NCI-H2081 treated with DMSO at 0.1 percent for 48 hours (cell line): ENCODE measurements around the gene RAB20.

Source experiments
- DNase-seq: peaks from one replicate; lab custom pipeline; 2025; lab: John Stamatoyannopoulos, UW

The RAB20 gene

DNA sequence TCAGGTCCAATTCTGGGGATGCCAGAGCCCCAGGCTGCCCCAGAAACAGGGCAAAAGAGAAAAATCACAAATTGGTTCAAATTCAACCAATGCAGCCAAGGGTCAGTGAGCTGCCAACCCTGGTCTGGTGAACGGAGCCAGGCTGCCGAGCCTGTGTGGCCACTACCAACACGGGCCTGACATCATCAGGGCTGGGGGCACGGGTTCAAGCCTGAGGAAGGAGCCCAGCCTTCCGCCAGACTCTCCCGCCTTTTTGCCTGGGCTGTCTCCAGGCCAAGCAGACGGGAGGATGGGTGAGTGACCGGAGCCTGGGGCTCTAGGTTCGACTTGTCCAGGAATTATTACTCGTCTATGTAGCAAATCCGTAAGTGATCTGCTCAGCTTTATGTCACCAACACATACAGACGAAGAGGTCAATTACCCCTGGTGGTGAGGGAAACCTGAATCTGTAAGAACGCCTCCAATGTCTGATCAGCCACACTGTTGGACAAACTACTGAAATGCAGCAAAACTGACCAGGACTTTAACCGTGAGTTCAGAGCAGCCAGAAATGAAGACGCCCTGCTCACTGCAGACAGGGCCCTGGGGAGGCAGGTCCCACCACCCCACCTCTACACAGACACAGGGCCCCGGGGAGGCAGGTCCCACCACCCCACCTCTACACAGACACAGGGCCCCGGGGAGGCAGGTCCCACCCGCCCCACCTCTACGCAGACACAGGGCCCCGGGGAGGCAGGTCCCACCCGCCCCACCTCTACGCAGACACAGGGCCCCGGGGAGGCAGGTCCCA lies 31.8 kb downstream of the RAB20 start:
- DNase-seq, result no peak

DNA sequence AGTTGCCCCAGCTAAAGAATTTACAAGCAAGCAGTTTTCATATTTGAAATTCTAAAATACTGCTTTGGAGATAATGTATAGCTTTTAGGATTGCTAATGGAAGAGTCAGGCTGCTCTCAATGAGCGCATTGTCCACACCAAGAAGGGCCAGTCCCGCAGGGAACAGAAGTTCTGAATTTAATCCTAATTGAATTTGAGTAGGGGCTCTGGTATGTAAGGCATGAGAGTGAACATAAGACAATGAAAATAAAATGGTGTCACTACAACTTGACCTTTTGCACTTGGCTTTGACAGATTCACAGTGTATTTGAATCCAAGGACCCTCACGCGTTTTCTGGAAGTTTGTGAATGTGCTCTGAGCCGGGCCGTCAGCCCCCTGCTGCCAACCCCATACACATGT lies 32.6 kb downstream of the RAB20 start:
- DNase-seq, result no peak

DNA sequence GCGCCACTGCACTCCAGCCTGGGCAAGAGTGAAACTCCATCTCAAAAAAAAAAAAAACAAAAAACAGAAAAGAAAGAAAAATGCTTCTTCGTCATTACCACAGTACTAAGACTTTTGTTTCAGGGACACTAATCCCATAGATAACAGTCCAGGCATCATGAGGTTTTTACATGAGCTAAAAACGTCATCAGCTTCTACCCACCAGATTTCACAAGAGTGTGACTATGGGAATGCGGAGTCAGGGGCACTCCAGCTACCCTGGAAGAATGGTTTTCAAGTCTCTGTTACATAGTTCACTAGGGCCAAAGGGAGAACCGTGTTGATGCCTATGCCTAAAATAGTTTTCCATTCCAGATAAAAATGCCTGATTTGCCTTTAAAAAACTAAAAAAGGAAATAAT lies 33.2 kb downstream of the RAB20 start:
- DNase-seq, result no peak

- peak; percentile 59 for DNase-seq
These were observed 35.9 kb downstream of the RAB20 start for GRCh38 chr13:110525328-110526319.

- DNase-seq, result peak; percentile 39
These were observed 36.8 kb downstream of the RAB20 start for GRCh38 chr13:110524541-110525257.

DNA sequence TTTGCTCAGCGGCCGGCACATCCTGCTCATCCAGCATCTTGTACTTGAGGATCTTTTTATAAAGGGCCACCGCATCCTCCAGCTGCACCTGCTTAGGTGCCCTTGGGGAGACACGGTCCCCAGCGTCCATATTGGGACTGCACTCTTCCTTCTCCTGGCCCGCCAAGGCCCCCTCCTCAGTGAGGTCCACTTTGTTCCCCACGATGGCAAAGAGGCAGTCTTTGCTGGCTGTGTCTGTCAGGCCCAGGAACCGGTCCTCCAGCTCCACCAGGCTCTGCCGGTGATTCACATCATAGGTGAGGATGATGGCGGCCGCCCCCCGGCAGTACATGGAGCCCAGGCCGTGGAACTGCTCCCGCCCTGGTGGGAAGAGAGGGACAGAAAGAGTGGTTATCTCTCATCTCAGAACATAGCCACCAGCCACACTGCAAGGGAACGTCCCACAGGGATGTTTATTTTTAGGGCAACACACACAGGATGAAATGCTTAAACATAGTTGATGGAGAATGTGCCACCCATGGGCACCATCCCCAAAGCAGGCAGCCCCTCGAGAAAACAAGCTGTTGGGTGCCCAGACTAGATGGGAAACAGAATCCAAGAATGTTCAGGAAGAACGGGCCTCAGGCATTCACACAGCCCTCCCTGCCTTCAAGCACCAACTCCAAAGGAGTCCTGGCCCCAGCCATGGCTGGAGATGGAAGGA lies 37.5 kb downstream of the RAB20 start:
- no peak for DNase-seq

DNA sequence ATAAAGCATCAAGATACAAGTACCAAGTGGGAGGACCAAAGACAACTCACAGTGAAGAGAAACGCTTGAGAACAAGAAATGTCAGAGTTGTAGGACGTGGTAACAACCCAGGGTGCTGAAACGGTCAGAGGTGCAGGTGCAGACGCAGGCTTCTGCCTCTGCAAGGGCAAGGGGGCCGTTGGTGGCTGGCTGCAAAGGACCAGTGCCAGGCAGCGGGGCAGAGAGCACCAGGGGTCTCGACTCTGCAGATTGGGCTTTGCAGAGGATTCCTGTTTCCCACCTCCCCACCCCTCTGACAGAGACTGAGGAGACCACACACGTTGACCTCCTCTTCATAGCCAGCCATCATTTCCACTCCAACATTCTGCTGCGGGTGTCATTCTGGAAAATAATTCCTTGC lies 38.3 kb downstream of the RAB20 start:
- no peak for DNase-seq

DNA sequence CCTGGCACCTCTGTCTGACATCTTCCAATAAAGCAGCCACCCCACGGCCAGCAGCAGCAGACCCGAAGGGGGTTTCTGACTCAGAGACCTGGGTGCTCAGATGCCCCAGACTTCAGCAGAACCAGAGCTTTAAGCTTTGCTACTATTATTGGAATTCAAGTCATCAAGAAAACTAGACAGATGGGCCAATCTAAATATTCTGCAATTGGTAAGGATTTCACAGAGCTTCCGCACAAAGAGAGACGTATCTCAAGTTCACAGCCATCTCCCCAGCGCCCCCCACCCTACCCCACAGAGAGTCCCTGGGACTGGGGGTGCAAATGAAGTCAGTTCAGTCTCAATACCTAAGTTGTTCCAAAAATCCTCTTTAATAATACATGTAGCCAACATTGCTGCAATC lies 38.8 kb downstream of the RAB20 start:
- no peak for DNase-seq

DNA sequence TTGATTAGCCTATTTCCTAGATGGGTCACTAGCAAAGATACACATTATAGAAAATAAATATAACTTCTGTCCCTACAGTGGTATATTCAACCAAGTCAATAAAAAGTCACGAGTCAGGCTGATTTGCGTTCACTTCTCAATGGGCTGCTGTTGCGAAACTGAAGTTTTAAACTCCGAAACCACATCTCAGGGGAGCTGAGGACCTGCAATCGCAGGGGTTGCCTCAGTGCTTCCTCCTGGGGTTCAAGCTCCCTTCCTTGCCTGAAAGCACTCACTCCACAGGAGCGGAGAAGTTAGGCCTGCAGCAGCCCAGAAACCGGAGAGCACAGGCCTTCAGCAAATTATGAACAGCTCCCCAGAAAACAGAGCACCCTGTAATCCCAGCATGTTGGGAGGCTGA lies 39.6 kb downstream of the RAB20 start:
- no peak for DNase-seq

DNA sequence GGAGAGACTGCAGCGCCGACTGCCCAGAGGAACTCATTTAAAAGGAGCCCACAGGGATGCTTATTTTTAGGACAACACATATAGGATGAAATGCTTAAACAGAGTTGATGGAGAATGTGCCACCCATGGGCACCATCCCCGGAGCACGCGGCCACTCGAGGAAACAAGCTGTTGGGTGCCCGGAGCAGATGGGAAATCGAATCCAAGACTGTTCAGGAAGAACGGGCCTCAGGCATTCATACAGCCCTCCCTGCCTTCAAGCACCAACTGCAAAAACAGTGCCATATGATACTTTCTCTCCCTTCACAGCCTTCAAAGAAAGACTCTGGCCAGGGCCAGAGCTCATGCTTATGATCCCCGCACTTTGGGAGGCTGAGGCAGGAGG lies 40.2 kb downstream of the RAB20 start:
- no peak for DNase-seq

DNA sequence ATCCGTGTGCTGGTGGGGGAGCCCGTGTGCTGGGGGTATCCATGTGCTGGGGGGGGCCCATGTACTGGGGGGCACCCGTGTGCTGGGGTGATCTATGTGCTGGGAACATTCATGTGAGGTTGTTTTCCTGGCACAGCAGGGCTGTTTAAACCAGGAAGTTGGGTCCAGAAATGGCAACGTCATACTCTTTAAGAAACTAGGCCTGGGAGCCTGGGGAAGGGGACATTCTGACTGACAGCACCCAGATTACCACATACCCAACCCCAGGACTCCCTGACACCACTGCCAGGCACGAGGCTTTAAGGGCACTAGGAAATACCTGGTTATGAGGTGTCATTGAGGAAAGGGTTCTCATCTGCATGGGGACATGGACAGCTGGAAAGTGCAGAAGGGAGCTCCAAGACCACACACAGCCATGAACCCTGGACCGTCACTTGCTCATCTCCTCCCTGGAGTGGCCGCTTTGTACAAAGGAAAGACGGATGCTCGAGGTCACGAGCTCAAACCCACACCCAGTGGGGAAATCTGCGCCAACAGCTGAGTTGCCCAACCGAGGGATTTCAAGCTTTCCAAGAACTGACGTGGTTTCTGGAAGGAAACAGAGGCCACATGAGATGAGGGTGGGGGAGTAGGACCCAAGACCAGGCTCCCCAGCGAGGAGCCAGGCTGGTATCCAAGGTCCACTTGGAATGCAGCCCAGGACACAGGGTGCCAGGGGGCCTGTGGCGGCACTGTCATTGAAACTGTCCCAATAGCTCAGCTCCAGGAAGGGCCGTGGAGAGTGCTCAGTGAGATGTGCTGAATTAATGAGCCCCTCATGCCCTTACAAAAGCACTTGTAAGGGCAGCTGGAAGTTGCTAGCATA lies 40.9 kb downstream of the RAB20 start:
- no peak for DNase-seq

GRCh38 chr13:110519506-110519905 lies 42.0 kb downstream of the RAB20 start:
- DNase-seq, result no peak

- no peak for DNase-seq
These were observed 42.5 kb downstream of the RAB20 start for GRCh38 chr13:110519046-110519445.

- DNase-seq, result no peak
These were observed 43.0 kb downstream of the RAB20 start for GRCh38 chr13:110518571-110518970.

GRCh38 chr13:110518226-110518525 lies 43.3 kb downstream of the RAB20 start:
- no peak for DNase-seq

DNA sequence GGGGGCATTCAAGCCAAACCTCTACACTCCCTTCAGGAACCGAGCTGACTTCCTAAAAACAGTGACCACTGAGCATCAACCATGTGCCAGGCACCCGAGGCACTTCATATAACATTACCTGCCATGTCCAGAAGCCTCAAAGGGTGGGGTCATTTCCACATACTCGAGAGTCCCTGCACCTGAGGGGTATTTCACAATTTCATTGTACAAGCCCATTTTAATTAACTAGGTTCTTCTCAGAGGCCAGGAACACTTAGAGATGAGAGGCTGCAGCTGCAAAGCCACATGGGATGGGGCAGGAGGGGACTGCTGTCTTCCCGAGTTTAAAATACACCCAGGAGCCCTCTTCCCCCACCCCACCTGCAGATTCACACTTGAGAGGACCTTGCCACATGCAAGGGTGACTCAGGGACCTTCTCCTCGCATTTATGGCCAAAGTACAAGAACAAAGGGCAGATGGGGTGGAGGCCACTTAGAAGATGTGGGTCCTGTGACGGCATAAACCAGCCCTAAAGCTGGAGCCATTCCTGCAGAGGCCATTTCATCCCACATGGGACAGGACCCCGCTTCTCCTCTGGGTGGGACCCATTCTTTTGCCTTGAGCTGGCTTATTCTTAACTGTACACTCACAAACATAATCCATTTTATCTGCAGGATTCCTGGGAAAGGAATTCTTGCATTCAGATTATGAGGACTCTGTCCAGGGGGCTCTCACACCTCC lies 43.9 kb downstream of the RAB20 start:
- no peak for DNase-seq

- no peak for DNase-seq
These were observed 45.0 kb downstream of the RAB20 start for GRCh38 chr13:110516500-110516899.

- no peak for DNase-seq
These were observed 49.3 kb downstream of the RAB20 start for GRCh38 chr13:110512198-110512740.

DNA sequence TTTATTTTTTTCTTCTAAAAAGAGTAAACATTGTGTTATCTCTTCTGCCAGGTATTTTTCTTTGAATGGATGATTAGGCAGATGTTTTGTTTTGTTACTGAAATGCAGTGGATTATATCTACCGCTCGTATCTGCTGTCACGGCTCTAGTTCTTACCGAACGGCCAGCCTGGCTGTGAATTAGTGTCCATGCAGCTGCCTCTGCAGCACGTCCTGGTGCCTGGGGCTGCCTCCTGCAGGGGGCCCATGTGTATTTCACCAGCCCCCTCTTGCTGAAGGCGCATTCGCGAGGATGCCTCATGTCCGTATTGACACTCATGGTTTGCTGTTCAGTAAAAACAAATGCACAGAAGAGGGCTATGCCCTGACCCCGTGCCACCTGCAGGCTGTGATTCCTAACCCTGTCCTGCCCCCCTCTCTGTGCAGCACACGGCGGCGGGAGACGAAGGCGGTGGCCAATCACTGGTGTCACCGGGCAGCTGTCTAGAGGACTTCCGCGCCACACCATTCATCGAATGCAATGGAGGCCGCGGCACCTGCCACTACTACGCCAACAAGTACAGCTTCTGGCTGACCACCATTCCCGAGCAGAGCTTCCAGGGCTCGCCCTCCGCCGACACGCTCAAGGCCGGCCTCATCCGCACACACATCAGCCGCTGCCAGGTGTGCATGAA lies 49.9 kb downstream of the RAB20 start:
- DNase-seq, result no peak
